ENCODE measurements around the gene ITGAE.

- TF ChIP-seq EZH2 (IDR thresholded peaks at IDR 0.05; ENCODE audit: insufficient read depth, poor library complexity, severe bottlenecking) (no peak), EZH2phosphoT487 (IDR thresholded peaks at IDR 0.05; ENCODE audit: insufficient read depth, low read depth) (no peak)
Measured at GRCh38 chr17:3792481-3792880, 8.5 kb downstream of the ITGAE start.
